Uterus (tissue), 4 donors: ENCODE measurements around the gene PITPNM3. TPM values are rescaled to one million over a fixed set of nuclear protein-coding genes. Genes with fewer than 3 reads are reported as not detected.

Source experiments
- DNase-seq, 2 donors: peaks; one replicate each; pipeline ENCODE4 v3.0.0-alpha.2; 2019 to 2020
- H3K27ac ChIP-seq, 2 donors: fragments of 200-600 bp; sonication (generic); 1 replicate in 1 of 2; 2 replicates in 1 of 2; pipeline ENCODE4 v1.5.1; 2016 to 2018
- H3K27me3 ChIP-seq, 2 donors: fragments of 200-600 bp; sonication (generic); one replicate each; pipeline ENCODE4 v1.5.1; 2018 to 2019; ENCODE audit warnings: control low read depth in 1 of 2
- H3K36me3 ChIP-seq, 2 donors: fragments of 200-600 bp; sonication (generic); one replicate each; pipeline ENCODE4 v1.5.1; 2019; ENCODE audit warnings: control low read depth in 1 of 2
- H3K4me1 ChIP-seq, 2 donors: fragments of 200-600 bp; sonication (generic); one replicate each; pipeline ENCODE4 v1.5.1; 2018 to 2019; ENCODE audit warnings: control low read depth in 1 of 2
- H3K4me3 ChIP-seq, 2 donors: fragments of 200-600 bp; sonication (generic); 1 replicate in 1 of 2; 2 replicates in 1 of 2; pipeline ENCODE4 v1.5.1; 2018 to 2019; ENCODE audit warnings: mild to moderate bottlenecking in 1 of 2
- H3K9me3 ChIP-seq, 2 donors: fragments of 200-600 bp; sonication (generic); one replicate each; pipeline ENCODE4 v1.5.1; 2019; ENCODE audit warnings: control low read depth in 1 of 2
- POLR2A ChIP-seq, 2 donors: fragments of 450-650 bp; IDR thresholded peaks; one replicate each; pipeline ENCODE4 v1.6.1; 2016; ENCODE audit warnings: antibody characterized with exemption in 2 of 2, mild to moderate bottlenecking in 1 of 2, moderate library complexity in 1 of 2
- intact Hi-C: fragments of 100-400 bp; cut with DNase I; formaldehyde crosslinking; loops from one replicate; pipeline ENCODE4 v1.15.1; 2023; ENCODE audit warnings: low total_unique reads
- total RNA-seq, 4 donors: library from RNA; depleted of rRNA in 3 of 4; stranded (reverse); fragments of >200 nt in 3 of 4; gene quantifications; one replicate each; pipeline versions ENCODE4 v1.1.0 to v1.2.4, GENCODE V29; 2014 to 2023
- TF ChIP-seq, protein P1 (sequence below), 4 experiments: fragments of 200-600 bp in 2 of 4; fragments of 450-650 bp in 2 of 4; sonication (generic) in 2 of 4; IDR thresholded peaks; one replicate each; pipeline ENCODE4 v1.5.1; 2016 to 2019; ENCODE audit warnings: antibody characterized with exemption in 4 of 4, mild to moderate bottlenecking in 2 of 4, moderate library complexity in 1 of 4
- donor health status: DM: yes; HTN: yes; CAD: no.

PITPNM3 gene
- total RNA-seq, 4 donors from 2014 or later = 0.59 to 9.3 (median 6.1) TPM

DNA sequence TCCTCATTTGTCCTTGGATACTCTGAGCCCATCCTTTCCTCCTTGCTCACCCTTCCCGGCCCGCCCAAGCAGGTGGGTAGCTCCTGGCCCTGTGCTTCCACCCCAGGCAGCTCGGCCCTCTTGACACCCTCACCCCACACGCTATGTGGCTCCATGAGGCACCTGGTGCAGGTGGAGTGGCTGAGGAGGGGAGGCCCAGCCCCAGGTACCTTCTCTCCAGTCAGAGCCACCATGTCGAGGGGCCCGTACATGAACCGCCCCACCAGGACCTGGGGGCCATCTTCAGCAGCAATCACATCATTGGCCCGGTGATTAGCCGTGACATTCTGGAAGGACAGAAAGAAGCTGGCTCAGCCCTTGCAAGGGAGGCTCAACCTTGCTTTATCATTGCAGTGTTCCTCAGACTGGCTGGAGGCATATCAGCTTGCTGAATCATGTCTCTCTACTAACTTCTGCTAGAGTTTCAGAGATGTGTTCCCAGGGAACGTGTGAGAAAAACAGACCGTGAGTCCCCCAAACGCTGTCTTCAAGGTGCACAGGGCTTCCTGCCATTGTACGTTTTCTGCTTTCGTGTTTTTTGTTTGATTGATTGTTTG is 91.8 kb downstream of the PITPNM3 start:
- no peak overlapping the region for H3K4me3 ChIP-seq
- H3K4me1 ChIP-seq = no peaks in the 10 kb centered on the region
- H3K36me3 ChIP-seq = no peaks in the 10 kb centered on the region
- intact Hi-C loops = no loop called here
- H3K27me3 ChIP-seq = no peaks in the 10 kb centered on the region
- TF ChIP-seq, protein P1, sequence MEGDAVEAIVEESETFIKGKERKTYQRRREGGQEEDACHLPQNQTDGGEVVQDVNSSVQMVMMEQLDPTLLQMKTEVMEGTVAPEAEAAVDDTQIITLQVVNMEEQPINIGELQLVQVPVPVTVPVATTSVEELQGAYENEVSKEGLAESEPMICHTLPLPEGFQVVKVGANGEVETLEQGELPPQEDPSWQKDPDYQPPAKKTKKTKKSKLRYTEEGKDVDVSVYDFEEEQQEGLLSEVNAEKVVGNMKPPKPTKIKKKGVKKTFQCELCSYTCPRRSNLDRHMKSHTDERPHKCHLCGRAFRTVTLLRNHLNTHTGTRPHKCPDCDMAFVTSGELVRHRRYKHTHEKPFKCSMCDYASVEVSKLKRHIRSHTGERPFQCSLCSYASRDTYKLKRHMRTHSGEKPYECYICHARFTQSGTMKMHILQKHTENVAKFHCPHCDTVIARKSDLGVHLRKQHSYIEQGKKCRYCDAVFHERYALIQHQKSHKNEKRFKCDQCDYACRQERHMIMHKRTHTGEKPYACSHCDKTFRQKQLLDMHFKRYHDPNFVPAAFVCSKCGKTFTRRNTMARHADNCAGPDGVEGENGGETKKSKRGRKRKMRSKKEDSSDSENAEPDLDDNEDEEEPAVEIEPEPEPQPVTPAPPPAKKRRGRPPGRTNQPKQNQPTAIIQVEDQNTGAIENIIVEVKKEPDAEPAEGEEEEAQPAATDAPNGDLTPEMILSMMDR (IDR thresholded peaks at IDR 0.05) = no peak
- no peak for TF ChIP-seq POLR2A (IDR thresholded peaks at IDR 0.05)
- no peak overlapping the region for H3K27ac ChIP-seq
- no peaks in the 10 kb centered on the region for H3K9me3 ChIP-seq
- DNase-seq = no peak

DNA sequence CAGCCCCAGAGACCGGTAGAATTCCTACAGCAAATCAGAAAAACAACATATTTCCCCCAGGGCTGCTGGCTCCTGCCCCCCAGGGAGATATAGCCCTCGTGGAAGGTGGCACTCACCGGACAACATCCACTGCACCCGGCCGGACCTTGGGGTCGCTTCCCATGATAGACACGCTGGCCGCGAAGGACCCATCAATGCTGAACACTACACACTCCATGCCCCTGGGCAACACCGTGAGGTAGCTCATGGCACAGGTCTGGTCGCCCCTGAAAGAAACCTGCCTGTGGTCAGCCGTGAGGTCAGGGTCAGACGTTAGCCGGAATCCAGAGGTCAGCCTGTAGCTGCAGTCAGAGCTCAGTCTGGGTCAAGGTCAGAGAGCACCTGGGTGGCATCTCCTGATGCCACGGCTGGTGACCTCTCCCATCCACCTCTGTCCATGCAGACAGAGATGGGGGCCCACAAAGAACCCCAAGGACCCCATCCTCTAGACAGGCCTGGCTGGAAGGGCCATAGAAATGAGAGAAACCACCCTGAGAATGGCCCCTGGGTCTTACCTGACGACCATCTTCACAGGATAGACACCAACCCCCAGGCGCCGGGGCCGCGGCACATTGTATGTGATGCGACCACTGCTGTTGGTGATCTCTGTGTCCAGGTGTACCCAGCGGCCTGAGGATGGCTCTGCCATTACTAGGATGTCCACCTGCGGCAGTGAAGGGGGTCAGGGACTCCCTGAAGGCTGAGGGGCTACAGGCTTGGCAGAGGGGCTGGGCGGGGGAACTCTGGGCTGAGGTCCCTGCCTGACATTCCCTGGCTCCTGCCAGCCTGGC is 92.5 kb downstream of the PITPNM3 start:
- Histone ChIP-seq H3K4me3 (no peak overlapping the region), H3K27me3 (no peaks in the 10 kb centered on the region), H3K36me3 (no peaks in the 10 kb centered on the region), H3K4me1 (no peaks in the 10 kb centered on the region), H3K9me3 (no peaks in the 10 kb centered on the region), H3K27ac (no peak overlapping the region)
- TF ChIP-seq, protein P1 (IDR thresholded peaks at IDR 0.05) = no peak
- no peak for TF ChIP-seq POLR2A (IDR thresholded peaks at IDR 0.05)
- intact Hi-C loops = no loop called here
- DNase-seq = no peak

DNA sequence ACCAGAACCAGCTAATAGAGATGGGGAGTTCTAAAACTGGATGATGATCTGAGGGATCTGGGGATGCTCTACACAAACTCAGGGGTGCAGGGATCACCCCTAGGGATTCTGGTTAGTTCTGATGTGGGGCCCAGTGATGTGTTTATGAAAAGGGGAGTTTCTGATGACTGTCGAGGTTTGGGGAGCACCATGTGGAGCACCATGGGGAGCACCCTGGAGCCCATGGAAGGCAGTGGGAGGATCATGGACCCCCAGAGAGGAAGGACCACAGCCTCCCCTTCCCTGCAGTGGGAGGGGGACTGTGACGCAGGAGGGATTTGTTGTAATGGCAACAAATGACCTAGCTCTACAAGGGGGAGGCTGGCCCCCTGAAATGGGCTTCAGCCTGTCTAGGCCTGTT is 93.7 kb downstream of the PITPNM3 start:
- no peaks in the 10 kb centered on the region for H3K9me3 ChIP-seq
- H3K27ac ChIP-seq = no peak overlapping the region
- no peaks in the 10 kb centered on the region for H3K36me3 ChIP-seq
- DNase-seq = no peak
- TF ChIP-seq POLR2A (IDR thresholded peaks at IDR 0.05) = no peak
- TF ChIP-seq, protein P1 (IDR thresholded peaks at IDR 0.05) = no peak
- H3K4me1 ChIP-seq = no peaks in the 10 kb centered on the region
- no peak overlapping the region for H3K4me3 ChIP-seq
- intact Hi-C loops = no loop called here
- H3K27me3 ChIP-seq = no peaks in the 10 kb centered on the region

GRCh38 chr17:6461792-6462524 is 94.4 kb downstream of the PITPNM3 start:
- no peak overlapping the region for H3K27ac ChIP-seq
- H3K9me3 ChIP-seq = no peaks in the 10 kb centered on the region
- intact Hi-C loops = no loop called here
- H3K27me3 ChIP-seq = no peaks in the 10 kb centered on the region
- TF ChIP-seq, protein P1 (IDR thresholded peaks at IDR 0.05) = no peak
- no peak for TF ChIP-seq POLR2A (IDR thresholded peaks at IDR 0.05)
- no peak overlapping the region for H3K4me3 ChIP-seq
- H3K4me1 ChIP-seq = no peaks in the 10 kb centered on the region
- H3K36me3 ChIP-seq = no peaks in the 10 kb centered on the region
- no peak for DNase-seq

GRCh38 chr17:6461246-6461645 is 95.1 kb downstream of the PITPNM3 start:
- intact Hi-C loops = no loop called here
- H3K27ac ChIP-seq = no peak overlapping the region
- H3K4me1 ChIP-seq = no peaks in the 10 kb centered on the region
- TF ChIP-seq, protein P1 (IDR thresholded peaks at IDR 0.05) = no peak
- no peak for TF ChIP-seq POLR2A (IDR thresholded peaks at IDR 0.05)
- no peaks in the 10 kb centered on the region for H3K27me3 ChIP-seq
- H3K36me3 ChIP-seq = no peaks in the 10 kb centered on the region
- no peak for DNase-seq
- no peak overlapping the region for H3K4me3 ChIP-seq
- H3K9me3 ChIP-seq = no peaks in the 10 kb centered on the region
